Kidney capillary endothelial cell (primary cell): ENCODE results near the gene OVAAL.

Experiments
- DNase-seq: peaks from one replicate; pipeline ENCODE4 v3.0.0-alpha.2; 2018; ENCODE audit warnings: low spot score

Gene OVAAL

GRCh38 chr1:180606155-180606554, 47.4 kb downstream of the OVAAL start:
- no peak for DNase-seq

GRCh38 chr1:180609643-180610555, 51.1 kb downstream of the OVAAL start:
- no peak for DNase-seq

GRCh38 chr1:180610556-180611015, 51.8 kb downstream of the OVAAL start:
- no peak for DNase-seq

DNA sequence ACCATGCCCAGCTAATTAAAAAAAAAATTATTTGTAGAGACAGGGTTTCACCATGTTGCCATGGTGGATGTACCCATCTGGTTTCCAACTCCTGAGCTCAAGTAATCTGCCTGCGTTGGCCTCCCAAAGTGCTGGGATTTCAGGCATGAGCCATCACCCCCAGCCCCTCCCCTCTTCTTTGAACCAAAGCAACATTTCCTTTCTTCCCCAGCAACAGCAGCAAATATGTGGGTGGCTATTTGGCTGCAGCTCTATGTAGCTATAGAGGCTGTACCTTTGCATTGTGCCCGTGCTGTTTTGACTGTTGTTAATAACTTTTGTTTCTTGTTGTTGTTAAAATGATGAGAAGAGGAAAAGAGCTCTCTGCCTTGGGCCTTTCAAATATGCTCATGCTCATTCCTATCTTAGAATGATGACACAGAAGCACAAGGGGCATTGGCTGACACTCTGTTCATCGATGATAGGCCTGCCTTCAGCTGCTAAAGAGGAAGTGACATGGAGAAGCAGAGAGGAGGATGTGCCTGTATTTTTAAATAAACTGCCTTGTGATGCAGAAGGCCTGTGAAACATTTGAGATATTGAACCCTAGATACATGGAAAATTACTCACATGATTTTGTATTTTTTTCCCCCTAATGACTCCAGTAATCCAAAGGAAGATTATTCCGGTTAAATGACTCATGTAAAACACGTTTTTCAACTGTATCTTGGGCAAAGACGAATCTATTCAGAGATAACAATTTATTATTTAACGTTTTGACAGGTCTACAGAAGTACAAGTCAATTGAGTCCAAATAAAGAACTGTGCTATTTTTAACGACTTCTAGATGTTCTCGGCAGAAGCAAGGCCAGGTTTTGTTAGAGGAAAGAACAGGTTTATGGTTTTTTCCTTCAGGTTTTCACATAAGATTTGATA, 52.5 kb downstream of the OVAAL start:
- peak; percentile 34 for DNase-seq

DNA sequence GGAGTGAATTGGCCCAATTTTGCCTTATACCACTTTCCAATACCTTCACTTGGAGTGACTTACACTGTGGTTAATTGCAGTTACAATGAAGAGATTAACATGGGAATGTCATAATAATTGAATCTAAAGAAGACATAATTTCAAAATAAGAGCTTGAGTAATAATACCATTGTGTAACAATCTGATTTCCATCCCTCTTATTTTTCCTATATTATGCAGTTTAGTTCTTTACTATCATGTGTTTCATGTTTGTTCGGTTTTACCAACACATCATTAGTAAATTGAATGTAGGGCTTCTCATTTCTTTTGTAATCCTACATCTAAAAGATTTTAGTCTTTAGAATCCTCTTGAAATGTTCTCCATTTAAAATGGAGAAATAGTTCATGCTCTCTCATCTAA, 53.9 kb downstream of the OVAAL start:
- DNase-seq: no peak

- no peak for DNase-seq
Observed at GRCh38 chr1:180614730-180615129, 56.0 kb downstream of the OVAAL start.

GRCh38 chr1:180615493-180616290, 56.9 kb downstream of the OVAAL start:
- no peak for DNase-seq
